ENCODE results near the gene HLA-DOB. TPM values are rescaled to one million over a fixed set of nuclear protein-coding genes. Genes with fewer than 3 reads are reported as not detected.

The HLA-DOB gene
- total and polyA plus RNA-seq, 2 donors (not counting 3 experiments of a cell fraction or from before 2014, with no cell fraction given): 0.46 to 0.54 TPM

- DNase-seq (ENCODE audit: low read depth, low spot score) (no peak), FAIRE-seq (no peak)
- intact Hi-C loops (cut with micrococcal nuclease) (no loop called here), dilution Hi-C loops (cut with MboI; ENCODE audit: extremely low pct_ligation_motif_present, low sequenced_read_pairs) (no loop called here)
- ChIA-PET CTCF (interaction anchor here (1.8 to 1.9 kb wide), 2 partner anchors 37 to 41 kb away, joined by 5 to 7 read pairs; no protein-coding TSS in a partner anchor), POLR2A (no interaction called here)
- Histone ChIP-seq H3K9me3 (replicated peaks; ENCODE audit: control insufficient read depth, insufficient read depth, low read length) (no peaks in the 10 kb centered on the region), H3K79me2 (ENCODE audit: control insufficient read depth, insufficient read depth, low read length) (no peaks in the 10 kb centered on the region), H3K9ac (replicated peaks; ENCODE audit: extremely low read depth, insufficient read depth, low read length) (no peak overlapping the region), H3K27me3 (ENCODE audit: control insufficient read depth in 2 of 2, insufficient read depth in 2 of 2, low read length in 2 of 2) (no peaks in the 10 kb centered on the region), H3K4me3 (replicated peaks in 1 of 3; ENCODE audit: insufficient read depth in 1 of 3, low read depth in 1 of 3, low read length in 3 of 3) (no peak overlapping the region), H2AFZ (ENCODE audit: low read depth, low read length) (no peak overlapping the region), H3K4me1 (ENCODE audit: control insufficient read depth, extremely low read depth, insufficient read depth, low read length) (no peaks in the 10 kb centered on the region), H3K36me3 (ENCODE audit: control insufficient read depth in 2 of 2, extremely low read depth in 1 of 2, insufficient read depth in 2 of 2, low read length in 2 of 2) (peaks cover 5 to 10% of the 10 kb centered on the region in 2 experiments), H3K4me2 (ENCODE audit: insufficient read depth, low read length) (no peak overlapping the region), H3K9me1 (replicated peaks; ENCODE audit: control insufficient read depth, extremely low read depth, insufficient read depth, low read length) (no peaks in the 10 kb centered on the region), H4K20me1 (replicated peaks; ENCODE audit: control insufficient read depth, extremely low read depth, insufficient read depth, low read length) (no peaks in the 10 kb centered on the region), H3K27ac (ENCODE audit: insufficient read depth, low read depth, low read length) (no peak overlapping the region)
- BruUV-seq (replicated peaks): no TSS peak
- TF ChIP-seq POLR2AphosphoS5 (IDR thresholded peaks at IDR 0.05; ENCODE audit: insufficient read depth, low read depth, low read length) (no peak), MAX (IDR thresholded peaks at IDR 0.05; ENCODE audit: insufficient read depth, insufficient read length) (no peak), FOS (IDR thresholded peaks at IDR 0.05; ENCODE audit: borderline replicate concordance, insufficient read depth, low read length) (no peak)
Measured at GRCh38 chr6:32830936-32831335, 14.1 kb upstream of the HLA-DOB start.

- POLR2A ChIA-PET: no interaction called here
- no TSS peak for BruUV-seq (replicated peaks)
Measured at GRCh38 chr6:32830017-32830416, 13.2 kb upstream of the HLA-DOB start.

More at GRCh38 chr6:32830017-32830416, 13.2 kb upstream of the HLA-DOB start:
- H3K9ac ChIP-seq (replicated peaks; ENCODE audit: extremely low read depth, insufficient read depth, low read length): no peak overlapping the region
- no peak overlapping the region for H3K4me3 ChIP-seq (replicated peaks in 1 of 3; ENCODE audit: insufficient read depth in 1 of 3, low read depth in 1 of 3, low read length in 3 of 3)
- CTCF ChIA-PET: interaction anchor here (1.8 kb wide), 1 partner anchor 38 kb away, joined by 5 read pairs; no protein-coding TSS in a partner anchor
- H3K27me3 ChIP-seq (ENCODE audit: control insufficient read depth in 2 of 2, insufficient read depth in 2 of 2, low read length in 2 of 2): no peaks in the 10 kb centered on the region
- no peaks in the 10 kb centered on the region for H3K79me2 ChIP-seq (ENCODE audit: control insufficient read depth, insufficient read depth, low read length)
- no peaks in the 10 kb centered on the region for H4K20me1 ChIP-seq (replicated peaks; ENCODE audit: control insufficient read depth, extremely low read depth, insufficient read depth, low read length)
- dilution Hi-C loops (cut with MboI; ENCODE audit: extremely low pct_ligation_motif_present, low sequenced_read_pairs): no loop called here
- intact Hi-C loops (cut with micrococcal nuclease): no loop called here
- no peak overlapping the region for H3K27ac ChIP-seq (ENCODE audit: insufficient read depth, low read depth, low read length)
- no peaks in the 10 kb centered on the region for H3K9me3 ChIP-seq (replicated peaks; ENCODE audit: control insufficient read depth, insufficient read depth, low read length)
- no peak overlapping the region for H3K4me2 ChIP-seq (ENCODE audit: insufficient read depth, low read length)
- no peak overlapping the region for H2AFZ ChIP-seq (ENCODE audit: low read depth, low read length)
- TF ChIP-seq POLR2A (IDR thresholded peaks at IDR 0.05; ENCODE audit: low read depth, low read length): no peak
- no peak for TF ChIP-seq MAX (IDR thresholded peaks at IDR 0.05; ENCODE audit: insufficient read depth, insufficient read length)
- TF ChIP-seq MYC (IDR thresholded peaks at IDR 0.05; ENCODE audit: low read depth, low read length): no peak
- no peak for TF ChIP-seq POLR2AphosphoS5 (IDR thresholded peaks at IDR 0.05; ENCODE audit: insufficient read depth, low read depth, low read length)
- no peak for TF ChIP-seq JUN (IDR thresholded peaks at IDR 0.05; ENCODE audit: borderline replicate concordance, insufficient read depth, insufficient read length, low read depth)
- no peak for TF ChIP-seq CTCF (IDR thresholded peaks at IDR 0.05; ENCODE audit: extremely low read depth in 1 of 2, insufficient read depth in 1 of 2, low read depth in 1 of 2, low read length in 2 of 2)
- TF ChIP-seq FOS (IDR thresholded peaks at IDR 0.05; ENCODE audit: borderline replicate concordance, insufficient read depth, low read length): no peak
- FAIRE-seq (no peak), DNase-seq (ENCODE audit: low read depth, low spot score) (no peak)
- peaks cover 2 to 10% of the 10 kb centered on the region in 2 experiments for H3K36me3 ChIP-seq (ENCODE audit: control insufficient read depth in 2 of 2, extremely low read depth in 1 of 2, insufficient read depth in 2 of 2, low read length in 2 of 2)
- H3K9me1 ChIP-seq (replicated peaks; ENCODE audit: control insufficient read depth, extremely low read depth, insufficient read depth, low read length): no peaks in the 10 kb centered on the region
- no peaks in the 10 kb centered on the region for H3K4me1 ChIP-seq (ENCODE audit: control insufficient read depth, extremely low read depth, insufficient read depth, low read length)
